GM21528 (cell line): ENCODE data around the gene DENND1A.
"Not testable (repeated sequence)": the region's sequence is repeated elsewhere in the genome, so short reads cannot be mapped to it uniquely, and the experiment has no call there.

Experiments used
- ATAC-seq: cut with Tn5 transposase; IDR thresholded peaks from one replicate; pipeline ENCODE4 v1.9.1; 2021; ENCODE audit warnings: mild to moderate bottlenecking, moderate library complexity; ENCODE audit not compliant: unreplicated experiment, low FRiP score

The DENND1A gene

DNA sequence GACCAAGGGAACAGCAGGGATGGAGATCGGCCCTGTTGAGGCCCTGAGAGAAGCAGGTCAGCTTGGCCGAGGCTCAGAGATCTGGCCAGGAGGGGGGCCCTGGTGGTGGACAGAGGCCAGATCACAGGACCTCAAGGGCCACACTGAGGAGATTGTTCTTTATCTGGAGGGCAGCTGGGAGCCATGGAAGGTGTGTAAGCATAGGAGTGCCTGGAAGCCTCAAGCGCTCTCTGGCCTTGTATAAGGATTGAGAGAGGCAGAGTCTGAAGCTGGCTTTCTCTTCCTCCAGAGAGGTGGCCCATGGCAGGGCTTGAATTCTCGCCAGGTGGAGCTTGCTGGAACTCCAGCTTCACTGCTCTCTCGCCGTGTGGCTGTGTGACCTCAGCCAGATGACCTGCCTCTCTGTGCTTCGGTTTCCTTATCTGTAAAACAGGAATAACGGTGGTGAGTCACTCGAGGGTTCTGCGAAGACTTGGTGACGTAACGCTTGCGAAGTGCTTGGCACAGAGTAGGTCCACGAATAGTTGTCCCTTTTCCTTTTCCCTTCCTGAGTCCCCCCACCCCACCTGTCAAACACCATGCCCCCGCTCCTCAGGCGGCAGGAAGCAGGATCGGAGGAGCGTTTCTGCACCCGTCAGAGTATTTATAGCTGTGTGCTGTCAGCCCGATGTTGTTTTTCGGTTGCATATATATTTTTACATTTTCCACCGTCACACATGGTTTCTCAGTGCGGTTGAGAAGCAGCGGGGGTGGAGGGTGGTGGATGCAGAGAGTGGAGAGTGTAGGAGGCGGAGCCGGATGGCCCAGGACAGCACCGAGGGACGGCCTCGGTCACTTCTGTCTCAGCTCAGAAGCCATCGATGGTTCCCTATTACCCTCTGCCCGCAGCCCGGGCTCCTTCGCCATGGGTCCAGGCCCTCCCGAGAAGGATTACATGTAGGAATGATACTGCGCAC is 590.9 kb downstream of the DENND1A start:
- ATAC-seq, result peak; percentile 65

DNA sequence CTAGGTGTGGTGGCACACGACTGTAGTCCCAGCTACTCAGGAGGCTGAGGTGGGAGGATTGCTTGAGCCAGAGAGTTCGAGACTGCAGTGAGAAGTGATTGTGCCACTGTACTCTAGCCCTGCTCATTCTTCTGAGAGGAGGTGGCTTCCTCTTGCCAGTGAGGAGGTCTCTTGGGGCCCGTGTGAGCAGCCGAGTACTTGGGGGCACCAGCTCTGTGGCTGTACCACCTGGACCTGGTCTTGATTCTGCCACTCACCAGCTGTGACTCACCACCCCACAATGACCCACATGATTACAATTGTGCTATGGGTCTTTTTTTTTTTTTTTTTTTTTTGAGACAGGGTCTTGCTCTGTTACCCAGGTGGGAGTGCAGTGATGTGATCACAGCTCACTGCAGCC is 592.0 kb downstream of the DENND1A start:
- ATAC-seq, result no peak

- ATAC-seq, result no peak
These were observed 593.0 kb downstream of the DENND1A start for GRCh38 chr9:123336959-123337358.

- ATAC-seq, result no peak
These were observed 593.5 kb downstream of the DENND1A start for GRCh38 chr9:123336449-123336848.

GRCh38 chr9:123335986-123336329 is 594.0 kb downstream of the DENND1A start:
- ATAC-seq, result no peak

DNA sequence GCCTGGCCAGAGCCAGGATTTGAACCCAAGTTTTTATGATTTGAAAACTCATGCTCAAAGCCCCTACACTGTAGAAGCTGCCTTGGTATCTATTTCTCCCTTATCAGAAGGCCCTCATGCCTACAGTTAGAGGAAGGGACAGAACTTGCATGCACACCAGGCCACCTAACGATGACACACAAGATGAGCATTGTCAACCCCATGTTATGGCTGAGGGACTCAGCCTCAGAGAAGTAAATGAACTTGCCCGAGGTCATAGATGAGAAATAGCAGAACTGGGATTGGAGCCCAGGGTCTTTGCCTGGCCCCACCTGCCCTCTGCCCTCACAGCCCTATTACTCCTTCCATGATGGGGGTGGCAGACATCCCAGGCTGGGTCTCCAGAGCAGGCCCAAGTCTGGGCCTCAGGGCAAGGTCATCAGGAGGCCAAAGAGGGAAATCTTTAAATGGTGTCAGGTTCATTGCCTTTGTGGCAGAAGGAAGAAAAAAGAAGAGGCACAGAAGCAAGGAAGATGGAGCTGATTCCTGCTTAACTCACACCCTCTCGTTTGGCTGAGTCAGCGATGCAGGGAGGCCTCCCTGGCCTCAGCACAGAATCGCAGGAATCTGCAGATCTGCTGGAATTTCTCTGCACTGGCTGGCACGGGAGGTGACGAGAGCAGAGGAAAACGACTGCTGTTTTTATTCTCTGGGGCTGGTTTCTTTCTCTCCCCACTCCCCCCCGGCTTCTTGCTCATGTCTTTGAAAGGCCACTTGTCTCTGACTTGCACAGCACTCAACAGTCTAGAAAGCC is 594.5 kb downstream of the DENND1A start:
- no peak for ATAC-seq

DNA sequence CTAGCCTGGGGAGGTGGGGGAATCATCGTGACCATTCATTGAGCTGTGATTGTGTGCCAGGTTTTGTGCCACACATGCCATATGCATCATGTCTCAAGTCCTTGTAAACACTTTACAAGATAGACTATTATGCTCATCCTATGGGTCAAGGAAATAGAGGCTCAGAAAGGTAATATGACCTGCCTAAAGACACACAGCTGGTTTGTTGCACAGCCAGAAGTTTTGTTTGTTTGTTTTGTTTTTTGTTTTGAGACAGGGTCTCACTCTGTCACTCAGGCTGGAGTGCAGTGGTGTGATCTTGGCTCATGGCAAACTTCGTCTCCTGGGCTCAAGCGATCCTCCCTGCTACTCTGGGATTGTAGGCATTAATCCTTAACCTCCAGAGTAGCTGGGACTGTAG is 595.3 kb downstream of the DENND1A start:
- no peak for ATAC-seq

- ATAC-seq, result not testable (repeated sequence)
These were observed 596.8 kb downstream of the DENND1A start for GRCh38 chr9:123333058-123333669.

- ATAC-seq, result no peak
These were observed 598.4 kb downstream of the DENND1A start for GRCh38 chr9:123331346-123332060.
